ENCODE measurements around the gene ATP5MC2. TPM values are rescaled to one million over a fixed set of nuclear protein-coding genes. Genes with fewer than 3 reads are reported as not detected.

ATP5MC2 gene
- total RNA-seq, 1 experiment from 2014 or later, result 322 TPM

- Histone ChIP-seq H3K4me2 (ENCODE audit: low read length) (peak overlapping the region; percentile 84), H4K20me1 (ENCODE audit: low read length) (no peaks in the 10 kb centered on the region), H3K9me3 (ENCODE audit: low read length) (no peaks in the 10 kb centered on the region), H3K27ac (ENCODE audit: low read length) (no peak overlapping the region), H3K9me2 (replicated peaks; ENCODE audit: low read length) (no peaks in the 10 kb centered on the region), H3K4me1 (ENCODE audit: insufficient read depth, low read length) (peaks cover 22% of the 10 kb centered on the region), H3F3A (ENCODE audit: low read length, unreplicated experiment) (no peaks in the 10 kb centered on the region), H2AFZ (ENCODE audit: low read length) (no peak overlapping the region), H3K4me3 (ENCODE audit: low read length) (peak overlapping the region; percentile 72), H3K27me3 (ENCODE audit: low read length) (no peaks in the 10 kb centered on the region), H3K36me3 (ENCODE audit: low read depth, low read length) (peaks cover 3% of the 10 kb centered on the region; the same call in 1 of the 2 replicates), H3K79me2 (ENCODE audit: low read length) (peaks cover 66% of the 10 kb centered on the region), H3K9ac (ENCODE audit: low read length) (peak overlapping the region; percentile 95; the same call in 1 of the 2 replicates)
- intact Hi-C loops (cut with micrococcal nuclease), result loop anchor here (2.0 kb wide), 1 partner anchor 81 kb away; no protein-coding TSS in a partner anchor
- POLR2A ChIA-PET (ENCODE audit: unreplicated experiment), result interaction anchor here (0.5 to 1.5 kb wide), 4 partner anchors 35 to 618 kb away, joined by 4 to 14 read pairs (median 4); partner anchors contain the start of gene EIF4B
- TF ChIP-seq EZH2phosphoT487 (IDR thresholded peaks at IDR 0.05; ENCODE audit: borderline replicate concordance, low read length), result no peak
- TF ChIP-seq CTCF (conservative IDR thresholded peaks at IDR 0.05; ENCODE audit: low read depth, low read length), result no peak
- no peak for TF ChIP-seq EZH2 (IDR thresholded peaks at IDR 0.05; ENCODE audit: low read length, unreplicated experiment)
- BruUV-seq (replicated peaks), result no TSS peak
- CTCF ChIA-PET, result interaction anchor here (0.7 to 1.7 kb wide), 6 partner anchors 32 to 571 kb away, joined by 3 to 4 read pairs (median 3); partner anchors contain the start of gene ATP5MC2
- ATAC-seq (no peak), DNase-seq (peak; percentile 31)
Observed at GRCh38 chr12:53623548-53624385, 52.1 kb downstream of the ATP5MC2 start.

GRCh38 chr12:53622724-53623123 is 53.2 kb downstream of the ATP5MC2 start:
- peaks cover 3% of the 10 kb centered on the region; the same call in 1 of the 2 replicates for H3K36me3 ChIP-seq (ENCODE audit: low read depth, low read length)
- H3K27me3 ChIP-seq (ENCODE audit: low read length), result no peaks in the 10 kb centered on the region
- no TSS peak for BruUV-seq (replicated peaks)
- H2AFZ ChIP-seq (ENCODE audit: low read length), result no peak overlapping the region
- H3K9ac ChIP-seq (ENCODE audit: low read length), result no peak overlapping the region
- DNase-seq (no peak), ATAC-seq (no peak)
- no peaks in the 10 kb centered on the region for H3K9me2 ChIP-seq (replicated peaks; ENCODE audit: low read length)
- no peaks in the 10 kb centered on the region for H3K9me3 ChIP-seq (ENCODE audit: low read length)
- CTCF ChIA-PET, result interaction anchor here (0.6 to 0.7 kb wide), 2 partner anchors 53 to 116 kb away, joined by 4 to 5 read pairs; partner anchors contain the start of gene ATP5MC2
- no peak overlapping the region for H3K4me3 ChIP-seq (ENCODE audit: low read length)
- H3F3A ChIP-seq (ENCODE audit: low read length, unreplicated experiment), result no peaks in the 10 kb centered on the region
- peaks cover 76% of the 10 kb centered on the region for H3K79me2 ChIP-seq (ENCODE audit: low read length)
- no peak for TF ChIP-seq EZH2 (IDR thresholded peaks at IDR 0.05; ENCODE audit: low read length, unreplicated experiment)
- TF ChIP-seq EZH2phosphoT487 (IDR thresholded peaks at IDR 0.05; ENCODE audit: borderline replicate concordance, low read length), result no peak
- TF ChIP-seq CTCF (conservative IDR thresholded peaks at IDR 0.05; ENCODE audit: low read depth, low read length), result no peak
- no peak overlapping the region for H3K27ac ChIP-seq (ENCODE audit: low read length)
- H4K20me1 ChIP-seq (ENCODE audit: low read length), result no peaks in the 10 kb centered on the region
- H3K4me2 ChIP-seq (ENCODE audit: low read length), result no peak overlapping the region
- H3K4me1 ChIP-seq (ENCODE audit: insufficient read depth, low read length), result peaks cover 29% of the 10 kb centered on the region
- intact Hi-C loops (cut with micrococcal nuclease), result no loop called here
- POLR2A ChIA-PET (ENCODE audit: unreplicated experiment), result no interaction called here
